Fibroblast of the aortic adventitia (primary cell): ENCODE measurements around the gene FFAR3. TPM values are rescaled to one million over a fixed set of nuclear protein-coding genes. Genes with fewer than 3 reads are reported as not detected.

ENCODE experiments used
- DNase-seq: peaks from one replicate; pipeline ENCODE4 v3.0.0-alpha.2; 2010; ENCODE audit warnings: low read depth
- H3K4me3 ChIP-seq: 2 replicates; pipeline ENCODE4 v1.5.1; 2011; ENCODE audit warnings: low read depth, mild to moderate bottlenecking, control low read depth, low read length, moderate library complexity
- total RNA-seq: library from RNA; depleted of rRNA; stranded (reverse); fragments of >200 nt; gene quantifications from 2 replicates; pipeline ENCODE4 v1.2.3, GENCODE V29; 2012; ENCODE audit warnings: low replicate concordance
- TF ChIP-seq, protein P1 (sequence below): IDR thresholded peaks from 2 replicates; pipeline ENCODE4 v1.5.1; 2011; ENCODE audit warnings: mild to moderate bottlenecking, low read length, control low read depth, inconsistent platforms; ENCODE audit not compliant: insufficient read depth

Gene FFAR3
- total RNA-seq, 1 donor: not detected

DNA sequence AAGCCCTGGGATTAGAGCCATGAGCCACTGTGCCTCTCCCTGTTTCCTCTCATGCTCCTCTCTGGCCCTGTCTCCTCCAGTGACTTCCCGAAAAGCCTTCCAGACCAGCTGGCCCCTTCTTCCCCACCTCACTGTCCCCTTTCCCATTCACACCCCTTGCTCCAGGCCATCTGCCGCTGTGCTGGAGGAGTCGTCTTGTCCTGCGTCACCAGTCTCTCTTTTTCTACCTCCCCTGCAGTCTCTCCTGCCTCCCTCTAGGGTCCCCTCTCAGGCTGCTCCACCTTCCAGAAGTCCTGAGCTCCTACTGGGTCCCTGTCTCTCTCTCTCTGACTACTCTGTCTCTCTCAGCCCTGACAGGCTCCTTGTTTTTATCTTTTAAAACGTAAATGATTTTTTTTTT lies 15.8 kb upstream of the FFAR3 start:
- TF ChIP-seq, protein P1, sequence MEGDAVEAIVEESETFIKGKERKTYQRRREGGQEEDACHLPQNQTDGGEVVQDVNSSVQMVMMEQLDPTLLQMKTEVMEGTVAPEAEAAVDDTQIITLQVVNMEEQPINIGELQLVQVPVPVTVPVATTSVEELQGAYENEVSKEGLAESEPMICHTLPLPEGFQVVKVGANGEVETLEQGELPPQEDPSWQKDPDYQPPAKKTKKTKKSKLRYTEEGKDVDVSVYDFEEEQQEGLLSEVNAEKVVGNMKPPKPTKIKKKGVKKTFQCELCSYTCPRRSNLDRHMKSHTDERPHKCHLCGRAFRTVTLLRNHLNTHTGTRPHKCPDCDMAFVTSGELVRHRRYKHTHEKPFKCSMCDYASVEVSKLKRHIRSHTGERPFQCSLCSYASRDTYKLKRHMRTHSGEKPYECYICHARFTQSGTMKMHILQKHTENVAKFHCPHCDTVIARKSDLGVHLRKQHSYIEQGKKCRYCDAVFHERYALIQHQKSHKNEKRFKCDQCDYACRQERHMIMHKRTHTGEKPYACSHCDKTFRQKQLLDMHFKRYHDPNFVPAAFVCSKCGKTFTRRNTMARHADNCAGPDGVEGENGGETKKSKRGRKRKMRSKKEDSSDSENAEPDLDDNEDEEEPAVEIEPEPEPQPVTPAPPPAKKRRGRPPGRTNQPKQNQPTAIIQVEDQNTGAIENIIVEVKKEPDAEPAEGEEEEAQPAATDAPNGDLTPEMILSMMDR: no peak
- H3K4me3 ChIP-seq: no peak overlapping the region
- DNase-seq: no peak

DNA sequence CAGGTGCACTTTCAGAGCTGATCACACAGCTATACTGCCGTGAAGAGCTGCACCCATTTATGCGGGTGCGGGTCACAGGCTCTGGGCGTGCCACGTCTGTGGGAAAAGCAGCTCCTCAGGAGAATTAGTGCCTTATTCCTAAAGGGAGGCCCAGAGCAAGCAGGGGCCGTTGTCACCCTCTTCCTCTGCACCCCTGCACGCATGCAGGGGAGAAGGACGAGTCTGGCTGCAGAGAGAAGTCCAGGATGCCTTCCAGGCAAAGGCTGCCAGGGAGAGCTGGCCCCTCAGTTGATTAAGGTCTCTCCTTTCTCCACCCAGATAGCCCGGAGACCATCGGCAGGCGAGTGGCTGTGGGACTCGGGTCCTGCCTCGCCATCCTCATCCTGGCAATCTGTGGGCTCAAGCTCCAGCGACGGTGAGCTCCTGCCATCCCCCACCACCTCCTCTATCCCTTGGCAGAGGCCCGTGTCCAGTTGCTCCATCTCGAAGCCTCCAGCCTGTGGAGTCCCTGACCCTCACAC lies 13.7 kb upstream of the FFAR3 start:
- H3K4me3 ChIP-seq: no peak overlapping the region
- no peak for DNase-seq
- TF ChIP-seq, protein P1: no peak

DNA sequence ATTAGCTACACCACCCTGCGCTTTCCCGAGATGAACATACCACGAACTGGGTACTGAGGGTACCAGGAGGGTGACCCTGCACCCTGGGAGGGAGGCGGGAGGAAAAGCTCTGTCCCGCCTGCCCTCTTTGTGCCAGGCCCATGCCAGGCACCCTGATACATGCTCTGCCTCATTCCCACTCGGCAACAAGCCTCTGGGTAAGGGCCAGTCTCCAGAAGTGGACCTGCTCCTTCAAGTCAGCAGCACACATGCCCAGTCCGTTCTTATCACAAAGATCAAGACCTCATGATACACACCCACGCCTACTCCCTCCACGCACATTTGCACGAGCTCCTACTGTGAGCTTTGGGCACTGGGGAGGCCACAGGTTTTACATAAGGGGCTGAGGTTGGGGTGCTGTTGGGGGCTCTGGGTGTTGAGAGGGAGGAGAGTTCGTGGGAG lies 12.6 kb upstream of the FFAR3 start:
- TF ChIP-seq, protein P1: no peak
- no peak overlapping the region for H3K4me3 ChIP-seq
- no peak for DNase-seq

DNA sequence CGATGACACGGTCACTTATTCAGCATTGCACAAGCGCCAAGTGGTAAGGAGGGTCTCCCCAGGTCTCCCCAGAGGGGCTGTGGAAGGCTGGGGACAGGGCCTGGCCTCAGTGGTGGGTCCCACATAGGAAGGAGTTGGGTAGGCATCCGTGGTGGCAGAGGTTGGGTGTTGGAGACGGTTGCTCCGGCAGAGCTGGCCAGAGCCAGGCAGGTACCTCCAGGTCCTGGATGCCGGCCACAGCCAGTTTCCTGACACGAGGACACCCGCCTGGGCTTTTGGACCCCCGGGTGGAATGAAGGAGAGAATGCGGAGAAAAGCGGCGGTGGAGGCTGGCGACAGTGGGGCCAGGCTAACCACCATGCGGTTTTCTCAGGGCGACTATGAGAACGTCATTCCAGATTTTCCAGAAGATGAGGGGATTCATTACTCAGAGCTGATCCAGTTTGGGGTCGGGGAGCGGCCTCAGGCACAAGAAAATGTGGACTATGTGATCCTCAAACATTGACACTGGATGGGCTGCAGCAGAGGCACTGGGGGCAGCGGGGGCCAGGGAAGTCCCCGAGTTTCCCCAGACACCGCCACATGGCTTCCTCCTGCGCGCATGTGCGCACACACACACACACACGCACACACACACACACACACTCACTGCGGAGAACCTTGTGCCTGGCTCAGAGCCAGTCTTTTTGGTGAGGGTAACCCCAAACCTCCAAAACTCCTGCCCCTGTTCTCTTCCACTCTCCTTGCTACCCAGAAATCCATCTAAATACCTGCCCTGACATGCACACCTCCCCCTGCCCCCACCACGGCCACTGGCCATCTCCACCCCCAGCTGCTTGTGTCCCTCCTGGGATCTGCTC lies 11.8 kb upstream of the FFAR3 start:
- no peak for DNase-seq
- TF ChIP-seq, protein P1: no peak

DNA sequence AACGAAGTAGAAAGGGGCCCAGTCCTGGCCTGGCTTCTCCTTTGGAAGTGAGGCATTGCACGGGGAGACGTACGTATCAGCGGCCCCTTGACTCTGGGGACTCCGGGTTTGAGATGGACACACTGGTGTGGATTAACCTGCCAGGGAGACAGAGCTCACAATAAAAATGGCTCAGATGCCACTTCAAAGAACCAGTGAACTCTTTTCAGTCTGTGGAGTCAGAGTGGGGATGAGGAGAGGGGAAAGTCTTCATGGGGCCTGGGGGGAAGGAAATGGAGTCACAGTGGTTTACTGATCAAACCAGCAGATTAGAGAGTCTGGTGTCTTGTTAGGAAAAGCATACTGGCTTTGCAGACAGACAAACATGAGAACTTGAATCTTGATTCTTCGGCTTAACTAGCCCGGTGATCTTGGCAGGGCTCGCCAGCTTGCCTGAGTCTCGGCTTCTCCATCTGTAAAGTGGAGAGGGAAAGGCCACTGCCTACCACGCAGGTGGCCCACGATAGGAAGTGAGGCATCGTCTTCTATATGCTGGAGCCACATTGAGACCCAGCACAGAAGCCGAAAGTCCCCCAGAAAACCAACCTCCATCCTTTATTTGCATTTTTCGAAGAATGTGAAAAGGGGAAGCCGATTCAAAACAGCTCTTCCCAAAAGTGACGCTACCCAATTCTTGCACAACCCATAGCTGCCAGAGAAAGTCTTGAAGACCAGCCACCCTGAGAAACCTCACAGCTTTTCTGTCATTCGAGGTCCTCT lies 10.9 kb upstream of the FFAR3 start, which contains the start of gene FFAR1:
Gene FFAR1 (plus strand): TSS at position 732 of the 759 bp plus-strand sequence. CDS start 3,650 bp downstream, outside the sequence.
- no peak within 1 kb of the TSS for H3K4me3 ChIP-seq
- TF ChIP-seq, protein P1: no peak
- DNase-seq: no peak

More for the DNA sequence above, 11.8 kb upstream of the FFAR3 start:
- no peak overlapping the region for H3K4me3 ChIP-seq

DNA sequence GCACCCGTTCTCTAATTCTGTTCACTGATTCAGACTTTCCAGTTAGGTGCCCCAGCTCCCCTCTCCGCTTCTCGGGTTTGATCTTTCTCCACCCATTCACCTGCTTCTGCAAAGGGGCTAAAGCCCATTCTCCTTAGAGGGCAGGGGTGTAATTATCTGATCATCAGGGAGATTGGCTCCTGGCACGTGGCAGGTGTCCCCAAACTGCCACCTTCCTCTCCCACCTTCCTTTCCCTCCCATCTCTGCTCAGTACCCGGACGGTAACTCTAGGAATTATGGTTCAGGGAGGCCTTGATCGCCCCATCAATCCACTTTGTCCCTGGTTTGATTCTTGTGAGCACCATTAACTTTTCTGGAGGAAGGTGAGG lies 10.3 kb upstream of the FFAR3 start:
- H3K4me3 ChIP-seq: no peak overlapping the region
- DNase-seq: no peak
- TF ChIP-seq, protein P1: no peak
